Ishikawa (cell line): ENCODE data around the gene ATRN.

Source experiments
- CEBPB ChIP-seq: IDR thresholded peaks from 2 replicates; pipeline ENCODE4 v1.6.1; 2012
- CREB1 ChIP-seq: IDR thresholded peaks from 2 replicates; pipeline ENCODE4 v1.6.1; 2012; ENCODE audit warnings: low read depth
- EGR1 ChIP-seq: IDR thresholded peaks from 2 replicates; pipeline ENCODE4 v1.6.1; 2012
- EP300 ChIP-seq: IDR thresholded peaks from 2 replicates; pipeline ENCODE4 v1.6.1; 2012; ENCODE audit warnings: borderline replicate concordance
- FOXM1 ChIP-seq: IDR thresholded peaks from 2 replicates; pipeline ENCODE4 v1.6.1; 2012; ENCODE audit warnings: low read depth, borderline replicate concordance
- NFIC ChIP-seq: IDR thresholded peaks from 2 replicates; pipeline ENCODE4 v1.6.1; 2012
- RAD21 ChIP-seq: IDR thresholded peaks from 2 replicates; pipeline ENCODE4 v1.6.1; 2012; ENCODE audit warnings: low read depth
- TAF1 ChIP-seq: IDR thresholded peaks from 2 replicates; pipeline ENCODE4 v1.6.1; 2012; ENCODE audit warnings: low read depth, mild to moderate bottlenecking
- TCF12 ChIP-seq: IDR thresholded peaks from 2 replicates; pipeline ENCODE4 v1.6.1; 2012; ENCODE audit warnings: low read depth
- TEAD4 ChIP-seq: IDR thresholded peaks from 2 replicates; pipeline ENCODE4 v1.6.1; 2012
- YY1 ChIP-seq: IDR thresholded peaks from 2 replicates; pipeline ENCODE4 v1.6.1; 2012; ENCODE audit warnings: low read depth
- ZBTB7A ChIP-seq: IDR thresholded peaks from 2 replicates; pipeline ENCODE4 v1.6.1; 2012; ENCODE audit warnings: low read depth
- TF ChIP-seq, protein P1 (sequence below): IDR thresholded peaks from 2 replicates; pipeline ENCODE4 v1.6.1; 2012
- TF ChIP-seq, protein P2 (sequence below): IDR thresholded peaks from 2 replicates; pipeline ENCODE4 v1.6.1; 2012; ENCODE audit warnings: low read depth, mild to moderate bottlenecking
- TF ChIP-seq, protein P3 (sequence below): IDR thresholded peaks from 2 replicates; pipeline ENCODE4 v1.6.1; 2012

The ATRN gene

DNA sequence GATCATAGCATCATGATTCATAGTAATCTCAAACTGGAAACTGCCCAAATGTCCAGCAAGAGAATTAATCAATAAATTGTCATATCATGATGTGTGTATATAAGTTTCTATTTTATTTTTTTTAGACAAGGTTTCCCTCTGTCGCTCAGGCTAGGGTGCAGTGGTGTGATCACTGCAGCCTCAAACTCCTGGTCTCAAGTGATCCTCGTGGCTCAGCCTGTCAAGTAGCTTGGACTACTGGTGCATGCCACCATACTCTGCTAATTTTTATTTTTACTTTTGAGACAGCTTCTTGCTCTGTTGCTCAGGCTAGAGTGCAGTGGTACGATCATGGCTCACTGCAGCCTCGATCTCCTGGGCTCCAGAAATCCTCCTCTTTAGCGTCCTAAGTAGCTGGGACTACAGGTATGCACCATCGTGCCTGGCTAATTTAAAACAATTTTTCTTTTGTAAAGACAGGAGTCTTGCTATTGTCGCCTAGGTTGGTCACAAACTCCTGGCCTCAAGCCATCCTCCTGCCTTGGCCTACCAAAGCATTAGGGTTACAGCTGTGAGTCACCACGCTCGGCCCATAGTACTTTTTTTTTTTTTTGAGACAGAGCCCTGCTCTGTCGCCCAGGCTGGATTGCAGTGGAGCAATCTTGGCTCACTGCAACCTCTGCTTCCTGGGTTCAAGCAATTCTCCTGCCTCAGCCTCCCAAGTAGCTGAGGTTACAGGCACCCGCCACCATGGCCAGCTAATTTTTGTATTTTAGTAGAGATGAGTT, 8.7 kb upstream of the ATRN start:
- no peak for TF ChIP-seq TCF12
- TF ChIP-seq, protein P1, sequence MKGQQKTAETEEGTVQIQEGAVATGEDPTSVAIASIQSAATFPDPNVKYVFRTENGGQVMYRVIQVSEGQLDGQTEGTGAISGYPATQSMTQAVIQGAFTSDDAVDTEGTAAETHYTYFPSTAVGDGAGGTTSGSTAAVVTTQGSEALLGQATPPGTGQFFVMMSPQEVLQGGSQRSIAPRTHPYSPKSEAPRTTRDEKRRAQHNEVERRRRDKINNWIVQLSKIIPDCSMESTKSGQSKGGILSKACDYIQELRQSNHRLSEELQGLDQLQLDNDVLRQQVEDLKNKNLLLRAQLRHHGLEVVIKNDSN, result no peak

DNA sequence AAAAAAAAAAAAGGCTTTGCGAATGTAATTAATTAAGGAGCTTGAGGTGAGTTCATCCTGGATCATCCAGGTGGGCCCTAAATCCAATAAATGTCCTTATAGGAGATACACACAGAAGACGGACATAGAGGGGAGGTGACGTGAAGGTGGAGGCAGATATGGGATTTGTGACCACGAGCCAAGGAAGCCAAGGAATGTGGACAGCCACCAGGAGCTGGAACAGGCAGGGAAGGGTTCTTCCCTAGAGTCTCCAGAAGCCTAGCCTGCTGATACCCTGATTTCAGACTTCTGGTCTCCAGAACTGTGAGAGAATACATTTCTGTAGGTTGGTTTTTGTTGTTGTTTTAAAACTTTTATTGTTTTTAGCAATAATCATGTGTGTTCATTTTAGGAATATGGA, 6.7 kb upstream of the ATRN start:
- no peak for TF ChIP-seq TCF12
- TF ChIP-seq, protein P2, sequence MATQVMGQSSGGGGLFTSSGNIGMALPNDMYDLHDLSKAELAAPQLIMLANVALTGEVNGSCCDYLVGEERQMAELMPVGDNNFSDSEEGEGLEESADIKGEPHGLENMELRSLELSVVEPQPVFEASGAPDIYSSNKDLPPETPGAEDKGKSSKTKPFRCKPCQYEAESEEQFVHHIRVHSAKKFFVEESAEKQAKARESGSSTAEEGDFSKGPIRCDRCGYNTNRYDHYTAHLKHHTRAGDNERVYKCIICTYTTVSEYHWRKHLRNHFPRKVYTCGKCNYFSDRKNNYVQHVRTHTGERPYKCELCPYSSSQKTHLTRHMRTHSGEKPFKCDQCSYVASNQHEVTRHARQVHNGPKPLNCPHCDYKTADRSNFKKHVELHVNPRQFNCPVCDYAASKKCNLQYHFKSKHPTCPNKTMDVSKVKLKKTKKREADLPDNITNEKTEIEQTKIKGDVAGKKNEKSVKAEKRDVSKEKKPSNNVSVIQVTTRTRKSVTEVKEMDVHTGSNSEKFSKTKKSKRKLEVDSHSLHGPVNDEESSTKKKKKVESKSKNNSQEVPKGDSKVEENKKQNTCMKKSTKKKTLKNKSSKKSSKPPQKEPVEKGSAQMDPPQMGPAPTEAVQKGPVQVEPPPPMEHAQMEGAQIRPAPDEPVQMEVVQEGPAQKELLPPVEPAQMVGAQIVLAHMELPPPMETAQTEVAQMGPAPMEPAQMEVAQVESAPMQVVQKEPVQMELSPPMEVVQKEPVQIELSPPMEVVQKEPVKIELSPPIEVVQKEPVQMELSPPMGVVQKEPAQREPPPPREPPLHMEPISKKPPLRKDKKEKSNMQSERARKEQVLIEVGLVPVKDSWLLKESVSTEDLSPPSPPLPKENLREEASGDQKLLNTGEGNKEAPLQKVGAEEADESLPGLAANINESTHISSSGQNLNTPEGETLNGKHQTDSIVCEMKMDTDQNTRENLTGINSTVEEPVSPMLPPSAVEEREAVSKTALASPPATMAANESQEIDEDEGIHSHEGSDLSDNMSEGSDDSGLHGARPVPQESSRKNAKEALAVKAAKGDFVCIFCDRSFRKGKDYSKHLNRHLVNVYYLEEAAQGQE, result no peak
- no peak for TF ChIP-seq EGR1
- no peak for TF ChIP-seq TAF1
- TF ChIP-seq EP300, result no peak
- no peak for TF ChIP-seq FOXM1
- TF ChIP-seq, protein P1, result no peak
- TF ChIP-seq ZBTB7A, result no peak
- TF ChIP-seq CEBPB, result no peak
- no peak for TF ChIP-seq TEAD4
- TF ChIP-seq YY1, result no peak

DNA sequence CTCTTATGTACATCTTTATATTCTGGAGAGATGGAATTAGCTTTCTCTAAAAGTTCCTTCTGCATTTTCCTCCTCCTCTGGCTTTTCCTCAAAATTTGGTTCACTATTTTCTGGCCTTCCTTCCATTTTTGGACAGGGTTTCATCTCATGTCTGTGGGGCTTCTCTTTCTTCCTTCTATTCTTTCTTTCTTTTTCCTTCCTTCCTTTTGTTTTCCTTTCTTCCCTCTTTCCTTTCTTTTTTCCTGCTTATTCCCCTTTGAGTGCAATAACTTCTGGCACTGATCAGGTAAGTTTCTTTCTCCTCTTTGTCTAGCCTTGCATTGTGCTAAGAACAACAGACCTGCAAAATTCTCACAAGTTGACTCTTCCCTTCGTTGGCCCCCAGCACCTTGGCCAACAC, 5.5 kb upstream of the ATRN start:
- TF ChIP-seq, protein P2, result no peak
- TF ChIP-seq YY1 (no peak), TEAD4 (no peak)

DNA sequence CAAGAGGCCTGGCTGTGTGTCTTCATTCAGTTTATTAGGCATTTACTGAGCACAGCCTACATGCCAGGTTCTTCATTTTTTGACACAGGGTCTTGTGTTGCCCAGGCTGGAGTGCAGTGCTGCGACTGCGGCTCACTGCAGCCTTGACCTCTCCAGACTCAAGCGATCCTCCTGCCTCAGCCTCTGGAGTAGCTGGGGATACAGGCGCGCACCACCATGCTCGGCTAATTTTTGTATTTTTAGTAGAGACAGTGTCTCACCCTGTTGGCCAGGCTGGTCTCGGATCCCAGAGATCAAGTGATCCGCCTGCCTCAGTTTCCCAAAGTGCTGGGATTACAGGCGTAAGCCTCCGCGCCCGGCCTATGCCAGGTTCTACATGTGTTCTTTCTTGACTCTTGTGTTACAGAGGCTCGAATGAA, 601 bp upstream of the ATRN start:
- TF ChIP-seq NFIC, result no peak
- TF ChIP-seq CREB1, result no peak
- no peak for TF ChIP-seq FOXM1
- TF ChIP-seq, protein P1, result no peak
- no peak for TF ChIP-seq TCF12
- TF ChIP-seq YY1, result no peak
- TF ChIP-seq, protein P2, result no peak
- no peak for TF ChIP-seq CEBPB
- TF ChIP-seq EP300, result no peak
- TF ChIP-seq, protein P3, sequence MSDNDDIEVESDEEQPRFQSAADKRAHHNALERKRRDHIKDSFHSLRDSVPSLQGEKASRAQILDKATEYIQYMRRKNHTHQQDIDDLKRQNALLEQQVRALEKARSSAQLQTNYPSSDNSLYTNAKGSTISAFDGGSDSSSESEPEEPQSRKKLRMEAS, result no peak
- TF ChIP-seq TEAD4, result no peak
- no peak for TF ChIP-seq RAD21

DNA sequence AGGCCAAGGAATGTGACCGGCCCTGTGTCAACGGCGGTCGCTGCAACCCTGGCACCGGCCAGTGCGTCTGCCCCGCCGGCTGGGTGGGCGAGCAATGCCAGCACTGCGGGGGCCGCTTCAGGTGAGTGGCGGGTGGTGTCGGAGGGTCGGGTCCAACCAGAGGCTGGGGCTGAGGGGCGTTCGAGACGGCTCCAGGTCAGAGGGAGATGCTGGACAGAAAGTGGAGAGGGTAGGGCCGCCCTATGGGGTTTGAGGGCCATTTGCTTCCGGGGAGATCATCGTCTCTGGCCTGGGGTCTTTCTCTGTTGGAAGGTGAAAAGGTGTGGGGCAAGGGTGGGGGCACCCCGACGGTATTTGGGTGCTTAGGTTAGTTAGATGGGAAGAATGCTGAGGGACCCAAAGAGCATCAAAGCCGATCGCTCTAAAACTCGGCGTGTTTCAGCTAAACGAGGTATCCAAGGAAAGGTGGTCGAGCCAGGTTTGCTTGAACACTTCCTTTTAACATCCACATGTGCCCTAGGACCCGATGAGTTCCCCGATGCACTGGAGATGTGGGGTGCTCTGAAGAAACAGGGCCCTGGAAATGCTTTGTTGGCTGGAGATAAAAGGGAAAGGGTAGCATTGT, 691 bp downstream of the ATRN start:
- peak; percentile 34; the same call in 1 of the 2 replicates for TF ChIP-seq TEAD4
- TF ChIP-seq CREB1, result no peak
